CD4-positive, alpha-beta T cell (primary cell): Measurements from ENCODE around the gene CALHM2. TPM values are rescaled to one million over a fixed set of nuclear protein-coding genes. Genes with fewer than 3 reads are reported as not detected.

Experiments
- ATAC-seq: fragments of 200-7000 bp; cut with Tn5 transposase; one replicate; pipeline ENCODE4 v1.10.0; 2022; ENCODE audit warnings: mild to moderate bottlenecking; ENCODE audit not compliant: poor library complexity
- CTCF ChIA-PET: fragments of 350-600 bp; sonication (Branson Sonifier 250); formaldehyde crosslinking; loops from one replicate; lab custom pipeline; 2021; ENCODE audit warnings: antibody characterized with exemption, inconsistent platforms; lab: Charles Lee
- POLR2A ChIA-PET: fragments of 350-600 bp; sonication (Branson Sonifier 250); formaldehyde crosslinking; loops from one replicate; lab custom pipeline; 2021; ENCODE audit warnings: antibody characterized with exemption, inconsistent platforms; lab: Charles Lee
- DNase-seq, 14 experiments: peaks; one replicate each; pipeline ENCODE4 v3.0.0-alpha.2; 2013 to 2020; ENCODE audit warnings: mixed read lengths in 2 of 14
- H3K27ac ChIP-seq, 2 donors: one replicate each; pipeline versions ENCODE4 v1.5.1 to v1.7.0; 2013; ENCODE audit warnings: low read length in 2 of 2, low read depth in 1 of 2, mild to moderate bottlenecking in 1 of 2
- H3K27me3 ChIP-seq, 2 experiments: 1 replicate in 1 of 2; 2 replicates in 1 of 2; pipeline versions ENCODE4 v1.6.1 to v1.7.0; 2013; ENCODE audit warnings: low read length in 2 of 2, control low read depth in 1 of 2, mild to moderate bottlenecking in 1 of 2, moderate library complexity in 1 of 2; ENCODE audit not compliant: insufficient read depth in 2 of 2, control insufficient read depth in 1 of 2
- H3K36me3 ChIP-seq: one replicate; pipeline ENCODE4 v1.6.1; 2013; ENCODE audit warnings: low read length, control low read depth; ENCODE audit not compliant: insufficient read depth
- H3K4me1 ChIP-seq: one replicate; pipeline ENCODE4 v1.6.1; 2013; ENCODE audit warnings: low read length, control low read depth; ENCODE audit not compliant: insufficient read depth
- H3K4me3 ChIP-seq: one replicate; pipeline ENCODE4 v1.5.1; 2013; ENCODE audit warnings: mild to moderate bottlenecking, low read length, moderate library complexity
- H3K9me3 ChIP-seq, 2 experiments: 1 replicate in 1 of 2; 2 replicates in 1 of 2; pipeline versions ENCODE4 v1.6.1 to v1.7.0; 2013; ENCODE audit warnings: low read length in 2 of 2, mild to moderate bottlenecking in 2 of 2, control low read depth in 1 of 2, moderate library complexity in 1 of 2; ENCODE audit not compliant: control insufficient read depth in 1 of 2, insufficient read depth in 1 of 2
- H3K27ac Mint-ChIP-seq: one replicate; pipeline ENCODE4 v1.8.0; 2020; ENCODE audit warnings: mixed read lengths
- H3K27me3 Mint-ChIP-seq: one replicate; pipeline ENCODE4 v1.8.0; 2021; ENCODE audit warnings: mixed read lengths
- H3K36me3 Mint-ChIP-seq: one replicate; pipeline ENCODE4 v1.8.0; 2021; ENCODE audit warnings: low read depth, mixed read lengths
- H3K4me1 Mint-ChIP-seq: one replicate; pipeline ENCODE4 v1.8.0; 2021; ENCODE audit warnings: low read depth, mixed read lengths
- H3K4me3 Mint-ChIP-seq: one replicate; pipeline ENCODE4 v1.8.0; 2020; ENCODE audit warnings: mild to moderate bottlenecking, mixed read lengths
- H3K9me3 Mint-ChIP-seq: one replicate; pipeline ENCODE4 v1.8.0; 2020; ENCODE audit warnings: mixed read lengths
- intact Hi-C, 2 experiments: fragments of 100-400 bp; cut with DNase I in 1 of 2; cut with micrococcal nuclease in 1 of 2; formaldehyde crosslinking; loops; one replicate each; pipeline versions ENCODE4 v1.15.1 to v1.9.0; 2023 to 2025; cut with DNase I, micrococcal nuclease
- total RNA-seq, 174 experiments: library from RNA in 2 of 174; stranded (reverse) in 2 of 174; gene quantifications; one replicate each; pipeline ENCODE4 v1.2.3 and lab custom pipeline; 2021 to 2026
- TF ChIP-seq, protein P1 (sequence below): fragments of 200-600 bp; IDR thresholded peaks from one replicate; pipeline ENCODE4 v1.8.0; 2022; ENCODE audit warnings: antibody characterized with exemption, mild to moderate bottlenecking

CALHM2 gene
- total RNA-seq, 2 experiments from 2014 or later, result 3.1 to 4.0 TPM

DNA sequence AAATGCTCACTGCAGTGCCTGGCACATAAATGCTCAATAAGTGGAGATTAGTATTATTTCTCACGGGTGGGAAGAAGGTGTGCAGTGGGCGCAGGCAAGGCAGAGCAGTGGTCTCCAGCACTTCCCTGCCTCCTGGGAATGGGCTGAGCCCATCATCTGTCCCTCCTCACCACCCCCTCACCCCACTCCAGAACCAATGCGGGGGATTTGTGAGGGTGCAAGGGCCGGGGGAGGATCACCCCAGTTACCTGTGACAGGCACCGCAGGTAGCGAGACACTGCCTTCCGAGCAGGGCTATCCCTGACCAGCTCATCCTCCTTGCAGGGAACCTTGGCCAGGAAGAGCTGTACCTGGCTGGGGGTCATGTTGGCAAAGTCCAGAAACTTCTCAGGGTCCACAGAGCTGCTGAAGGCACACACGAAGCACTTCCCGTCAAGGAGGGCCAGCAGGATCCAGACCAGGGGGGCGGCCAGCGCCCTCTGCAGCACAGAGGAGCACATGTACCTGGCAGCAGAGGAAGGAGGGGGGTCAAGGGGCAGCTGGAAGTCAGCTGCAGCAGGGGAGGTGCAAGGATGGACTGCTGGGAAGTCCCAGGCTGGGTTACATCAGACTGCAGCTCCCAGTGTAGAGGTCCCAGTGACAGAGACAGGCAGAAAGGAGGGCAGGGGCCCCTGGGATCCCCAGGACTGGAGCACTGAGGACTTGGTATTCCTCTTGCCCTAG, 24.0 kb upstream of the CALHM2 start:
- ChIA-PET CTCF (interaction anchor here (1.1 to 1.6 kb wide), 4 partner anchors 22 to 60 kb away, joined by 3 to 6 read pairs (median 4); no protein-coding TSS in a partner anchor), POLR2A (no interaction called here)
- H3K36me3 Mint-ChIP-seq, result no peaks in the 10 kb centered on the region
- H3K27ac ChIP-seq, result no peak overlapping the region
- no peaks in the 10 kb centered on the region for H3K9me3 Mint-ChIP-seq
- ATAC-seq (no peak), DNase-seq (peak in 2 of 14 experiments; percentile 32 to 53)
- H3K4me1 ChIP-seq, result peaks cover 36% of the 10 kb centered on the region
- no peak overlapping the region for H3K4me3 Mint-ChIP-seq
- TF ChIP-seq, protein P1, sequence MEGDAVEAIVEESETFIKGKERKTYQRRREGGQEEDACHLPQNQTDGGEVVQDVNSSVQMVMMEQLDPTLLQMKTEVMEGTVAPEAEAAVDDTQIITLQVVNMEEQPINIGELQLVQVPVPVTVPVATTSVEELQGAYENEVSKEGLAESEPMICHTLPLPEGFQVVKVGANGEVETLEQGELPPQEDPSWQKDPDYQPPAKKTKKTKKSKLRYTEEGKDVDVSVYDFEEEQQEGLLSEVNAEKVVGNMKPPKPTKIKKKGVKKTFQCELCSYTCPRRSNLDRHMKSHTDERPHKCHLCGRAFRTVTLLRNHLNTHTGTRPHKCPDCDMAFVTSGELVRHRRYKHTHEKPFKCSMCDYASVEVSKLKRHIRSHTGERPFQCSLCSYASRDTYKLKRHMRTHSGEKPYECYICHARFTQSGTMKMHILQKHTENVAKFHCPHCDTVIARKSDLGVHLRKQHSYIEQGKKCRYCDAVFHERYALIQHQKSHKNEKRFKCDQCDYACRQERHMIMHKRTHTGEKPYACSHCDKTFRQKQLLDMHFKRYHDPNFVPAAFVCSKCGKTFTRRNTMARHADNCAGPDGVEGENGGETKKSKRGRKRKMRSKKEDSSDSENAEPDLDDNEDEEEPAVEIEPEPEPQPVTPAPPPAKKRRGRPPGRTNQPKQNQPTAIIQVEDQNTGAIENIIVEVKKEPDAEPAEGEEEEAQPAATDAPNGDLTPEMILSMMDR, result no peak
- H3K27ac Mint-ChIP-seq, result no peak overlapping the region
- H3K4me3 ChIP-seq, result no peak overlapping the region
- intact Hi-C loops, result no loop called here
- no peaks in the 10 kb centered on the region for H3K27me3 Mint-ChIP-seq
- no peaks in the 10 kb centered on the region for H3K9me3 ChIP-seq
- H3K27me3 ChIP-seq, result no peaks in the 10 kb centered on the region
- H3K4me1 Mint-ChIP-seq, result peaks cover 12% of the 10 kb centered on the region
- no peaks in the 10 kb centered on the region for H3K36me3 ChIP-seq

DNA sequence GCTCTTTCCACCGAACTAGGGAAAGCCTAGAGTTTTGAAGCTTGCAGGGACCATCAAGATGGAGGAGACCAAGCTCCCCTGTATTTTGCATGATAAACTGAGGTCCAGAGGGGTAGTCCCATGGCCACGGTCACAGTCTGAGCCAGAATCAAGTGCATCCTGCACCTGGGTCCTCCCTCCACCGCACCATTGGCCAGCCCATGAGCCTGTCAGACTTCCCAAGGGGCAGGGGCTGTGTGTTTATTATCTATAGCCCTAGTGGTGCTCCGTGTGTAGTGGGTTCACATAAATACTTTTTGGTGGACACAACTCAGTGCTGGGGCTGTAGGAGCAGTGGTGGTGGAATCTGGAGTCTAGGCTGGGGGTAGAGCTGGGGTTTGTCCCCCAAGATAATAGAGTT, 23.3 kb upstream of the CALHM2 start:
- Mint-ChIP-seq H3K27ac (no peak overlapping the region), H3K9me3 (no peaks in the 10 kb centered on the region), H3K4me1 (peaks cover 20% of the 10 kb centered on the region), H3K4me3 (no peak overlapping the region), H3K27me3 (no peaks in the 10 kb centered on the region), H3K36me3 (no peaks in the 10 kb centered on the region)
- ATAC-seq (no peak), DNase-seq (no peak)
- intact Hi-C loops, result no loop called here
- POLR2A ChIA-PET, result no interaction called here
- H3K36me3 ChIP-seq, result no peaks in the 10 kb centered on the region
- H3K27ac ChIP-seq, result no peak overlapping the region
- peaks cover 44% of the 10 kb centered on the region for H3K4me1 ChIP-seq
- no peak overlapping the region for H3K4me3 ChIP-seq
- CTCF ChIA-PET, result interaction anchor here (1.3 to 1.6 kb wide), 2 partner anchors 22 to 59 kb away, joined by 3 to 4 read pairs; no protein-coding TSS in a partner anchor
- H3K9me3 ChIP-seq, result no peaks in the 10 kb centered on the region
- H3K27me3 ChIP-seq, result no peaks in the 10 kb centered on the region
- TF ChIP-seq, protein P1, result no peak

DNA sequence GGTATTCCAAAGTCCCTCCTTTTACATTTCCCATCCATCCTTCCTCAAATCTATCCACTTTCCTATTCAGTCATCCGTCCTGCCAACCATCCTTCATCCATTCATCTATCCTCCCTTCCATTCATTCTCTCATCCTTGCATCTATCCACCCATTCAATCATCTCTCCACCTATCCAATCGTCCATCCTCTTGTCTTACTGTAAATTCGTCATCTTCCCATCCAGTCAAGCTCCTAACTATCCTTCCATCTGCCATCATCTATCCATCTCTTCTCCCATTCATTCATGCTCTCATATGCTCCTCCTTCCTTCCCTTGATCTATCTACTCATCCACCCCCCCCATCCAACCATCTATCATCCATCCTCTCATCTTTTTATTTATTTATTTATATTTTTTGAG, 21.9 kb upstream of the CALHM2 start:
- no peaks in the 10 kb centered on the region for H3K9me3 ChIP-seq
- Mint-ChIP-seq H3K27me3 (no peaks in the 10 kb centered on the region), H3K9me3 (no peaks in the 10 kb centered on the region), H3K4me1 (peaks cover 34% of the 10 kb centered on the region), H3K4me3 (no peak overlapping the region), H3K36me3 (no peaks in the 10 kb centered on the region), H3K27ac (no peak overlapping the region)
- peaks cover 57% of the 10 kb centered on the region for H3K4me1 ChIP-seq
- no peak overlapping the region for H3K27ac ChIP-seq
- DNase-seq (no peak), ATAC-seq (no peak)
- intact Hi-C loops, result no loop called here
- ChIA-PET CTCF (no interaction called here), POLR2A (no interaction called here)
- no peaks in the 10 kb centered on the region for H3K27me3 ChIP-seq
- H3K36me3 ChIP-seq, result no peaks in the 10 kb centered on the region
- no peak overlapping the region for H3K4me3 ChIP-seq
- TF ChIP-seq, protein P1, result no peak
